GM23338 (cell line): ENCODE data around the gene GJB3.

Source experiments
- POLR2AphosphoS5 ChIP-seq: IDR thresholded peaks from 2 replicates; pipeline ENCODE4 v1.6.1; 2016; ENCODE audit warnings: antibody characterized with exemption, low read depth
- TF ChIP-seq, protein P1 (sequence below), 2 experiments: fragments of 200-600 bp in 1 of 2; sonication (generic) in 1 of 2; conservative IDR thresholded peaks; 2 replicates each; pipeline versions ENCODE4 v1.5.1 to v1.6.1; 2016 to 2017; ENCODE audit warnings: antibody characterized with exemption in 2 of 2, low read depth in 2 of 2, mild to moderate bottlenecking in 2 of 2, moderate library complexity in 1 of 2

DNA sequence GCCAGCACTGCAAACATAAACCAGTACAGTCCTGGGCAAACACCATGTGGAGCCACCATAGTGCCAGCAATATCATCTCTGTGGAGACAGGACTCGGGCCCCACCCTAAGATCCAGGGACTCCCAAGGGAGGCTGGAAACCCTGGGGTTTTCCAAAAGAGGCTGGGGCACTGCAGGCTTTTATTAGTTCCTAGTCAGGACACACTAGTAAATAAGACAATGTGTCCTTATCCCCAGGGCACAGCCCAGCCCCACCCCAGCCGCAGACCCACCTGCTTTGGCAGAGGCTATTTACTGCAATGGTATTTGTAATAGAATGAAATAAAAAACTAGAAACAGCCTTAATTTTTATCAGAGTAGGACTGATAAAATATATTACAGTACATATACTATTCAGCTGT is 486 bp upstream of the GJB3 start:
- TF ChIP-seq, protein P1, sequence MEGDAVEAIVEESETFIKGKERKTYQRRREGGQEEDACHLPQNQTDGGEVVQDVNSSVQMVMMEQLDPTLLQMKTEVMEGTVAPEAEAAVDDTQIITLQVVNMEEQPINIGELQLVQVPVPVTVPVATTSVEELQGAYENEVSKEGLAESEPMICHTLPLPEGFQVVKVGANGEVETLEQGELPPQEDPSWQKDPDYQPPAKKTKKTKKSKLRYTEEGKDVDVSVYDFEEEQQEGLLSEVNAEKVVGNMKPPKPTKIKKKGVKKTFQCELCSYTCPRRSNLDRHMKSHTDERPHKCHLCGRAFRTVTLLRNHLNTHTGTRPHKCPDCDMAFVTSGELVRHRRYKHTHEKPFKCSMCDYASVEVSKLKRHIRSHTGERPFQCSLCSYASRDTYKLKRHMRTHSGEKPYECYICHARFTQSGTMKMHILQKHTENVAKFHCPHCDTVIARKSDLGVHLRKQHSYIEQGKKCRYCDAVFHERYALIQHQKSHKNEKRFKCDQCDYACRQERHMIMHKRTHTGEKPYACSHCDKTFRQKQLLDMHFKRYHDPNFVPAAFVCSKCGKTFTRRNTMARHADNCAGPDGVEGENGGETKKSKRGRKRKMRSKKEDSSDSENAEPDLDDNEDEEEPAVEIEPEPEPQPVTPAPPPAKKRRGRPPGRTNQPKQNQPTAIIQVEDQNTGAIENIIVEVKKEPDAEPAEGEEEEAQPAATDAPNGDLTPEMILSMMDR (conservative IDR thresholded peaks at IDR 0.05; ENCODE audit: low read depth in 2 of 2) = no peak
- TF ChIP-seq POLR2AphosphoS5 = no peak
